HL-60 (cell line): ENCODE measurements around the gene KLHDC10.

ENCODE experiments used
- GABPA ChIP-seq: IDR thresholded peaks from 2 replicates; pipeline ENCODE4 v1.6.1; 2012; ENCODE audit warnings: low read depth
- POLR2AphosphoS5 ChIP-seq: IDR thresholded peaks from 2 replicates; pipeline ENCODE4 v1.6.1; 2012; ENCODE audit warnings: low read depth
- SPI1 ChIP-seq: IDR thresholded peaks from 2 replicates; pipeline ENCODE4 v1.6.1; 2012; ENCODE audit warnings: low read depth, mild to moderate bottlenecking, borderline replicate concordance
- TF ChIP-seq, protein P1 (sequence below): IDR thresholded peaks from 2 replicates; pipeline ENCODE4 v1.6.1; 2012; ENCODE audit warnings: low read depth; ENCODE audit not compliant: insufficient replicate concordance
- TF ChIP-seq, protein P2 (sequence below): IDR thresholded peaks from one replicate; pipeline ENCODE4 v1.5.1; 2011; ENCODE audit warnings: low read length, control low read depth, inconsistent platforms; ENCODE audit not compliant: insufficient read depth

GRCh38 chr7:130069179-130069977, 956 bp upstream of the KLHDC10 start:
- TF ChIP-seq POLR2AphosphoS5 (no peak), GABPA (no peak), SPI1 (no peak)
- TF ChIP-seq, protein P1, sequence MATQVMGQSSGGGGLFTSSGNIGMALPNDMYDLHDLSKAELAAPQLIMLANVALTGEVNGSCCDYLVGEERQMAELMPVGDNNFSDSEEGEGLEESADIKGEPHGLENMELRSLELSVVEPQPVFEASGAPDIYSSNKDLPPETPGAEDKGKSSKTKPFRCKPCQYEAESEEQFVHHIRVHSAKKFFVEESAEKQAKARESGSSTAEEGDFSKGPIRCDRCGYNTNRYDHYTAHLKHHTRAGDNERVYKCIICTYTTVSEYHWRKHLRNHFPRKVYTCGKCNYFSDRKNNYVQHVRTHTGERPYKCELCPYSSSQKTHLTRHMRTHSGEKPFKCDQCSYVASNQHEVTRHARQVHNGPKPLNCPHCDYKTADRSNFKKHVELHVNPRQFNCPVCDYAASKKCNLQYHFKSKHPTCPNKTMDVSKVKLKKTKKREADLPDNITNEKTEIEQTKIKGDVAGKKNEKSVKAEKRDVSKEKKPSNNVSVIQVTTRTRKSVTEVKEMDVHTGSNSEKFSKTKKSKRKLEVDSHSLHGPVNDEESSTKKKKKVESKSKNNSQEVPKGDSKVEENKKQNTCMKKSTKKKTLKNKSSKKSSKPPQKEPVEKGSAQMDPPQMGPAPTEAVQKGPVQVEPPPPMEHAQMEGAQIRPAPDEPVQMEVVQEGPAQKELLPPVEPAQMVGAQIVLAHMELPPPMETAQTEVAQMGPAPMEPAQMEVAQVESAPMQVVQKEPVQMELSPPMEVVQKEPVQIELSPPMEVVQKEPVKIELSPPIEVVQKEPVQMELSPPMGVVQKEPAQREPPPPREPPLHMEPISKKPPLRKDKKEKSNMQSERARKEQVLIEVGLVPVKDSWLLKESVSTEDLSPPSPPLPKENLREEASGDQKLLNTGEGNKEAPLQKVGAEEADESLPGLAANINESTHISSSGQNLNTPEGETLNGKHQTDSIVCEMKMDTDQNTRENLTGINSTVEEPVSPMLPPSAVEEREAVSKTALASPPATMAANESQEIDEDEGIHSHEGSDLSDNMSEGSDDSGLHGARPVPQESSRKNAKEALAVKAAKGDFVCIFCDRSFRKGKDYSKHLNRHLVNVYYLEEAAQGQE: no peak
- TF ChIP-seq, protein P2, sequence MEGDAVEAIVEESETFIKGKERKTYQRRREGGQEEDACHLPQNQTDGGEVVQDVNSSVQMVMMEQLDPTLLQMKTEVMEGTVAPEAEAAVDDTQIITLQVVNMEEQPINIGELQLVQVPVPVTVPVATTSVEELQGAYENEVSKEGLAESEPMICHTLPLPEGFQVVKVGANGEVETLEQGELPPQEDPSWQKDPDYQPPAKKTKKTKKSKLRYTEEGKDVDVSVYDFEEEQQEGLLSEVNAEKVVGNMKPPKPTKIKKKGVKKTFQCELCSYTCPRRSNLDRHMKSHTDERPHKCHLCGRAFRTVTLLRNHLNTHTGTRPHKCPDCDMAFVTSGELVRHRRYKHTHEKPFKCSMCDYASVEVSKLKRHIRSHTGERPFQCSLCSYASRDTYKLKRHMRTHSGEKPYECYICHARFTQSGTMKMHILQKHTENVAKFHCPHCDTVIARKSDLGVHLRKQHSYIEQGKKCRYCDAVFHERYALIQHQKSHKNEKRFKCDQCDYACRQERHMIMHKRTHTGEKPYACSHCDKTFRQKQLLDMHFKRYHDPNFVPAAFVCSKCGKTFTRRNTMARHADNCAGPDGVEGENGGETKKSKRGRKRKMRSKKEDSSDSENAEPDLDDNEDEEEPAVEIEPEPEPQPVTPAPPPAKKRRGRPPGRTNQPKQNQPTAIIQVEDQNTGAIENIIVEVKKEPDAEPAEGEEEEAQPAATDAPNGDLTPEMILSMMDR: no peak
